Posterior cingulate gyrus (tissue), 11 donors: ENCODE measurements around the gene ARL10.

Source experiments
- DNase-seq, 10 donors: peaks; one replicate each; pipeline versions ENCODE4 v3.0.0 to v3.0.0-alpha.2; 2020 to 2021; ENCODE audit warnings: mixed read lengths in 3 of 10
- intact Hi-C: fragments of 100-400 bp; cut with DNase I; formaldehyde crosslinking; loops from one replicate; pipeline ENCODE4 v1.15.1; 2023

ARL10 gene

DNA sequence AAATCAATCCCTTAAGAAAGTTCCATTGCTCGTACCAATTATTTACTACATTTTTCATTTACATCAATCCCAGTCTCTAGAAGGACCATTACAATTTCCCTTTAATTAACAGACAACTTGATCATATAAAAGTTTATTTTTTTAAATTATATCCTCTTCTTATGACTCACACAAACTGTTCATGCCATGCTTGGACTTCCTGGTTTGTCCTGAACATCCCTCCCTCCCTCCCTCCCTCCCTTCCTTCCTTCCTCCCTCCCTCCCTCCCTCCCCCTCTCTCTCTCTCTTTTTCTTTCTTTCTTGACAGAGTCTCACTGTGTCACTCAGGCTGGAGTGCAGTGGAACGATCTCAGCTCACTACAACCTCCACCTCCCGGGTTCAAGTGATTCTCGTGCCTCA, 62.7 kb downstream of the ARL10 start:
- DNase-seq = no peak
- intact Hi-C loops = no loop called here

DNA sequence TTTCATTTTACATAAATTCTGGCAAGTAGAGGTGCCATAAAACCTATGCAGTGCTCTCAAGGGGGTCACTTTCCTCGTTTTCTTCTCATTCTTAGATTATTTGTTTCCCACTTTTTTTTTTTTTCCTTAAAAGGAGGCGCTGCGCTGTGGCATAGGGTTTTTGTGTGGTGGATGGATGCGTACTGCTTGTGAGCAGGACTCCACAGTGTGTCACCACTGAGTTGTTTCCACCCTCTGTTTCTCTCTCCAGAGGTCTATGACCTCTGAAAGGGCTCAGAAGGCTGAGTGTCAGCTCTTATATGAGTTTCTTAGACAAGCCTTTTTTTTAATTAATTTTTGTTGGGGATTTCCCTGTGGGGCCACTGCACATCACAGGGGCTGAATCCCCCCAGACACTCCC, 64.7 kb downstream of the ARL10 start:
- intact Hi-C loops = no loop called here

More for the DNA sequence above, 64.7 kb downstream of the ARL10 start:
- no peak for DNase-seq
